SKM-1 treated with dmso at 0.1 percent for 144 hours (cell line): ENCODE data around the gene APOA5.

ENCODE experiments used
- DNase-seq: peaks from one replicate; lab custom pipeline; 2025; ENCODE audit not compliant: unreplicated experiment; lab: John Stamatoyannopoulos, UW

Gene APOA5

DNA sequence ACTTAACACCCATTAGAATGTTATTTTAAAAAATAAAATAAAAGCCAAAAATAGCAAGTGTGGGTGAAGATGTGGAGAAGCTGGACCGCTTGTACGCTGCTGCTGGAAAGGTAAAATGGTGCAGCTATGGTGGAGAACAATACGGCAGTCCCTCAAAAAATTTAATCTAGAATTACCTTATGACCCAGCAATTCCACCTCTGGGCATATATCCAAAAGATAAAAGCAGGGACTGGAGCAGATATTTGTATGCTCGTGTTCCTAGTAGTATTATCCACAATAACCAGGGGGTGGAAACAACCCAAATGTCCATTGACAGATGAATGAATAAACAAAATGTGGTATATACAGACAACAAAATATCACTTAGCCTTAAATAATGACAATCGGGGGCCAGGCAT, 6.1 kb upstream of the APOA5 start:
- no peak for DNase-seq

DNA sequence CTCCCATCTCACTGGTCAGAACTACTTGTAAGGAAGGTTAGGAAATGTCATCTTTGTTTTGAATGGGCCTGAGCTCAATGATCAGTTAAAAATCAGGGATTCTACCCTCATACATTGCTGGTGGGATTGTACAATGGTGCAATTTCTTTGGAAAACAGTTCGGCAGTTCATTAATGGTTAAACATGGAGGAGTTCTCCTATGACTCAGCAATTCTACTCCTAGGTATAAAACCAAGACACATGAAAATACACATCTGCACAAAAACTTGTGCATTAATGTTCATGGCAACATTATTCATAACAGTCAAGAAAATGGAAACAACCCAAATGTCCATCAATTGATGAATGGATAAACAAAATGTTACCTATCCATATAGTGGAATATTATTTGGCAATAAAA, 4.9 kb upstream of the APOA5 start:
- DNase-seq, result no peak

DNA sequence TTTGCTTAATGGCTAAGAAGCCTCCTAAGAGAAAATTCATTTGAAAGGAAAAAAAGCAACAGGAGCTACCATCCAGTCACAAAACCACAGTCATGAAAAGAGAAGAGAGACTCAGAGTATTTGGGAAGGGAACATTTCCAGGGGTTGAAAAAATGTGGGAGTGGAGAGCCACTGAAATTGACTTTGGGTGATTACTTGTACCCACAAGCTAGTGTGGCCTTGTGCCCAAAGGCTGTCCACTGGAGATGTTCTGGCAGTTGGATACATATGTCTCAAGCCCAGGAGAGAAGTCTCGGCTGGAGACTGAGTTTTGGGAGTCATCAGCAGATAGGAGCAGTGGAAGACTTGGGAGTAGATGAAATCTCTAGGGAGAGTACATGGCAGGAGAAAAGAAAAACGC, 3.2 kb upstream of the APOA5 start:
- DNase-seq, result no peak

DNA sequence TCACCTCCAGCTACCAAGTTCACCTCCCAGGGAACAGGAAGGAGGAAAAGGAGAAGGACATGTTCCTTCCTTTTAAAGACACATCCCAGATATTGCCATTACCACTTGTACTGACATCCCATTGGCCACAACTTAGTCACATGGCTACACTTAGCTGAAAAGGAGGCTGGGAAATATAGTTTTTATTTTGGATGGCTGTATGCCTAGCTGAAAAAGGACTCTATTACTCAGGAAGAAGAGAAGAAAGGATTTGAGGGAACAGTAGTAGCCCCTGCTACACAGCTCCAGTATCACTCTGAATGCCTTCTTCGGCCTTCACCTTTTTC, 2.1 kb upstream of the APOA5 start:
- DNase-seq, result no peak

DNA sequence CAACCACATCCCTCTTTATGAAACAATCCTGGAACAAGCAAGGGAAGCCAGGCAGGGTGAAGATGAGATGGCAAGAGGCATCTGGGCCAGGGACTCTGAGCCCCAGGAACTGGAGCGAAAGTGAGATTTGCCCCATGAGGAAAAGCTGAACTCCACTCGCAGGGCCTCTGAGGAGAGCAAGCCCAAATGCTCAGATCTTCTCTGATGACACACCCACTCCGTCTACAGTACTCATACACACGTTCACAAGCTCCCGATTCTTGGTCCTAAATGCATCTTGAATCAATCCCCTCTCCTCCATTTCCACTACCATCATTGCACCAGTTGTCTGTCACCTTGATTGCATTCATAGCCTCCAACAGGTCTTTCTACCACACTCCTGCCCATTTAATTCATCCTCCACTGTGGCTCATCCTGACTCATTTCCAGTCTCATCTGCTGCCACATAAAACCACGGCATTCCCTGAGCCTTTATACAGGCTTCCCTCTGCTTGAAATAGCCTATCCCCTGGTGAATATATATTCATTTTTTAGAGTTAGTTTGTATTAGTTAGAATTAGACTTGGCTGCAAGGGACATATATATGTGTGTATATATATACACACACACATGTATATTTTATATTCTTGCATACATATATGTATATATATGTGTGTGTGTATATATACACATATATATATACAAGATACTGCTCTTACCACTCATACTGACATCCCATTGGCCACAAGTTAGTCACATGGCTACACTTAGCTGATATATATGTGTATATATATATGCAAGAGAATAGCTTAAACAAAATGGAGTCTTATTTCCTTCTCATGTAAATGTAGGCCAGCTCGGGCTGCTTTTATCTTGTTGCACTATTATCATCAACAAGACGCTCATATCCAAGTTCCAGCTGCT, 1.4 kb upstream of the APOA5 start:
- no peak for DNase-seq

DNA sequence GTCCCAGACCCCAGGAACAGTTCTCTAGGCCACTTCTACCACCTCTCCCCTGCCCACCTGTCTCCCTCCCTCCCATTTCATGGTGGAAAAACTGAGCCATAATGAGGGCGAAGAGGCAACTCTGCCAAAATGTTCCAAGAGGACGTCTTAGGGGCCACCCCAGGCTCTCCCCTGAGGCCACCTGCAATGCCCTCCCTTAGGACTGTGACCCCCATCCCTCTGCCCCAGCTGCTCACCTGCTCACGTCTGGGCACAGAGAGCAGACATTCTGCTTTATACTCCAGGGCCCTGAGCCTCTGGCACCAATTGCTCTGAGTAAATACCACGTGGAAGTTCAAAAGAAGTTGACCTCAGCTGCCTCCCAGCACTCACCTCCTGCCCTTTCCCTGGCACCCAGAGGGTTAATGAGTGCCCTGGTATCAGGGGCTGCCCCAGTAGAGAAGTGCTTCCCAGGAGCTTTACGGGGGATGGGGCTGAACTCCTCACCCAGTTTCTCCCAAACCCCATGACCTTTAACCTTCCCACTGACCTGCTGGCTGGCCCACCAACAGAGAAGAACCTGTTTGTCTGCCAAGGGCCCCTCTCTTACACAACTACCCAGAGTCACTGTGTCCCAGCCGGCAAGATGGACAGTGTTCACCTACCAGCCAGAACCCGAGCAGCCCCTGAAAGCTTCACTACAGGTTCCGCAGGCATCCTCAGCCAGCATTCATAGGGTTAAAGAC, 627 bp upstream of the APOA5 start:
- DNase-seq, result no peak

DNA sequence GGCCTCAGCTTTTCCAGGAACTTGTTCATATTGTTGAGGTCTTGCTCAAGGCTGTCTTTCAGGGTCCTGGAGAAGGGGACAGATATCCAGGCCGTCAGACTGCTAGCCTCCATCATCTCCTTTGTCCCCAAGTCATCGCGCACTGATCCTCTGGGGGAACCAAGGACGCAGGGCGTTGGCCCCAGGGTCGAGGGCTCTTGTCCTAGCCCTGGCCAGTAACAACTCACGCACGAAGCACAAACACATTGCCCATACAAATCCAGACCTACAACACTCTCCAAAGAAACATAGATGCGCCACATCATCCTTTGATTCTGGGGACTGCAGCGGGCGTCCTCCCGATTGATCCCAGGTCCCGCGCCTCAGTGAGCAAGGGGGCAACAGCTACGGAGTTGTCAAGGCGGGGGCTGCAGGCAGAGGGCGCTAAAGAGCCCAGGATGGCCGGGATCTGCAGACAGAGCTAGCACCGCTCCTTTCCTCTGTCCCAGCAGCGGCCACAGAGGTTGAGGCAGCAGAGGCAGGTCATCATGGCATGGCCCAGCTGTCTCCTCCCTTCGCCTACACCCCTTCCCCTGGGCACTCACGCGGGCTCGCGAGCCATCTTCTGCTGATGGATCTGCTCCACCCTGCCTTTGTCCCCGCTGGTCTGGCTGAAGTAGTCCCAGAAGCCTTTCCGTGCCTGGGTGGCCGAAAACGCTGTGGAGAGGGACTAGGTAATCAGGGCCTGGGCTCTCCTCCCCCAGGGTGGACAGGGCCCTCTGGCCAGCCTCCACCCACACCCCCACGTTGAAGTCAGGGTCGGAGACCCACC, 472 bp downstream of the APOA5 start:
- DNase-seq, result peak; percentile 50

DNA sequence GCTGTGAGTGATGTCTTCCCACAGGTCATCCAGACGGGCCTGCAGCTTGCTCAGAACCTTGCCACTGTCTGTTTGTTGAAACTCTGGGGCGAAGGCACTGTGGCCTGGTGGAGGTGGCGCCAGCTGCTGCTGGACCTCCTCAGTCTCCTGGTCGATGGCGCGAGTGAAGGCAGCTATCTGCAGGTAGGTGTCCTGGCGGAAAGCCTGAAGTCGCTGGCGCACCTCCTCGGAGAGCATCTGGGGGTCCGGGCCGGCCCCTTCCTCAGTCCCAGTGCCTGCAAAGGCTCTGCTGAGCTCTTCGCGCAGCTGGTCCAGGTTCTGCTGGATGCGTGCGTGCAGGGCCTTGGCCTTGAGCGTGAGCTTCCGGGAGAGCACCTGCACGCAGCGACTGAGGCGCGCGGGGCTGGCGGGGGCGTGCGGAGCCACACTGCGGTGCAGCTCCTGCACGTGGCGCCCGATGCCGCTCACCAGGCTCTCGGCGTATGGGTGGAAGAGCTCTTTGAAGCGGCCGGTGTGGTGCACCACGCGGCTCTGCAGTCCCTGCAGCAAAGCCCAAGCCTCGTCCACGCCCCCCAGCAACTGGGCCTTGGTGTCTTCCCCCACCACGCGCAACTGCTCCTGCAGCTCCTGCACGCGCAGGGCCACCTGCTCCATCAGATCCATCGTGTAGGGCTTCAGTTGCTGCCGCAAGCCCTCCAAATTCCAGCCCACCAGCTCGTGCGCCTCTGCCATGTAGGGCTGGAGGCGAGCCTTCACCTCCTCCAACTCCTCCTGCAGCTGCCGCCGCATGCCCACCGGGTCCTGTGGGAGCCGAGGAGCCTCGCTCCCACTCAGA, 1.3 kb downstream of the APOA5 start:
- DNase-seq, result no peak

DNA sequence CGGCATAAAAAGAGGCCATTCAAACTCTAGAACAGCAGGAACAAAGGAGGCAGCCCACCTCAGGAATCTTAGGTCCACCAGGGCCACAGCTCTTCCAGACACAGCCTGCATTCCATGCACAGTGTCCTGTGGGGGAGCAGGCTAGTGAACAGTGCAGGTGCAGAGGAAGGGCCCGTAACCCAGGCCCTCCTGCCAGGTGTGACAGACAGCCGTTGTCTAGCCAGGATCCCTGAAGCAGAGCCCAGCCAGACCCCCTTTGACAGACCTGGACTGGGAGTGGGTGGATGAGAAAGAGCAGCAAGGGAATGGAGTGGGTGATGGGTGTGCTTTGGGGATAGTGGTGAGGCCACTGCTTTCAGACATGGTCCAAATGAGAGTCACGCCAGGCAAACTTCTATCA, 2.7 kb downstream of the APOA5 start:
- DNase-seq, result no peak

DNA sequence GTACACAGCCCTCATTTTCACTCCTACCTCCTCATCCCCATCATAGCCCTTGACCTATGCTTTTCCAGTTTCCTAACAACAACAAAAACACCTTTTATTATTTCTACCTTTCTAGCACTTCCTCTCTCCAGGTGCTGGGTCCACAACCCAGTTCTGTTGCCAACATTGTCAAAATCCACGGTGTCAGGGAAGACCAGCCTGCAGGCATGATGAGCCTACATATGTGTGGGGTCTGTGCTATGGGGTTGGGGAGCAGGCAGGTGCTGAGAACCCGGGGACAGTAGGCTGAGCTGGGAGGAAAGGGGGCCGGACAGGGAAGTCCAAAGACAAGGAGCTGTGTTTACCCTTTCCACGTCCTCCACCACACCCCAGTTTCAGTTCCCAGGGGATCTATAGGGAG, 3.1 kb downstream of the APOA5 start:
- DNase-seq, result no peak

DNA sequence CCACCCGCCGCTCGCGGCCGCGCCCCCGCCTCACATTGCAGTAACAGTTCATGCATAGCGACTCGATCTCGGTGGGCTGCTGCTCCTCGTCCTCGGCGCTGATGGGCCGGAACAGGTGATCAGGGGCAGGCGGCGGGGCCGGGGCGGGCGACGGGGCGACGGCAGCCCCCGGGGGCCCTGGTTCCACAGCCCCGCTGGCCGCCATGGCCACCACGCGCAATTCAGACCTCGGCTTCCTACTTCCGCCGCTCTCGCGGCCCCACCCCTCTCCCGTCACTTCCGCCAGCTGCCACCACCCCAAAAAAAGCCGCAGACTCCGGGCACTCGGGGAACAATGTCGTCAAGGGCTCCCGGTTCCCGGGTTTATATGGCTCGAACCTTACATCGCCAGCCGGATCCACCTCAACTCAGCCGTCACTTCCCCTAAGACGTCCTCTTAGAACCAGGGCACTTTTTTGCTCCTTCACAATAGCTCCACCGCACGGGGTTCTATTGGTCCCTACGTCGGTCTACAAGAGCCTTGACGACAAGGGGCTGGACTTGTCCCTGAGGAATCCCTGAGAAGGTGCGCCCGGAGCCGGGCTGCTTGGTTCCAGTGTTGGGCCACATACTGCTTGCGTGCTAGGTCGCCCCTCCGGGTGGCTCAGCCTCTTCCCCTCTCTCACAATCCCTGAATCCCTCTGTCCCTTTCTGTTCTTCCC, 3.7 kb downstream of the APOA5 start, which contains the start of gene ZPR1:
Gene ZPR1 (minus strand): TSS at position 238 of the 701 bp plus-strand sequence. CDS start 33 bp downstream, at position 205.
- peak; percentile 66 for DNase-seq

DNA sequence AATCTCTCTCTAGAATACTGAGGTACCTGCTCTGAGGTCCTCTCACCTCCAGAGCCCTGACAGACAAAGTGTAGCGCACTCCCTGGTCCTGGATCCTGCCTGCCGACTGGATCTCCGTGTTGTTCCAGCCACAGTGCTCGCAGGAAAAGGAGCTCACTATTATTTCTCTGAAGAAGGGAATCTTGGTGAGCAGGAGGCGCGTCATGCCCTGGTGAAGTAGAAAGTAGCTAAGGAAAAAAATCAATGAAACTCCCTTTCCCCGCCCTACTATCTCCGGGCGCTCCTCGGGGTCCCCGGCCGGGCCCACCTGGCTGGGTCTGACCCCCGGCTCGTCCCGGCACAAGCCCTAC, 4.3 kb downstream of the APOA5 start:
- no peak for DNase-seq

DNA sequence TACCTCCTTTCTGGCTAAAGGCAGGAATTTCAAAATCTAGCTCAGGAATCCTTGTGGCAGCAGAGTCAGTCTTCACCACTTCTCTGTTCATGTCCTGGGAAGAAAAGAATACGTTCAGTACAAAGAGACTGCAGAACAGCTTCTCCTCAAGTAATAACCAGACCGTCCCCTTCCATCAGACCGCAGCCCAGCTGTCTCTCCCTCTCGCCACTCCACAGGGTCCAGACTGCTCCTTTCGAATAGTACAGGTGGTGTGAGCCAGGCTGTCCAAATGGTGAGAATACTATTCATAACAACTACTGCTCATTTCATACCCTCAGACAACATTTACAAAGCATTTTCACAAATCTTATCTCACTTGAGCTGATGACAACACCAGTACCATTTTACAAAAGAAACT, 4.7 kb downstream of the APOA5 start:
- no peak for DNase-seq

DNA sequence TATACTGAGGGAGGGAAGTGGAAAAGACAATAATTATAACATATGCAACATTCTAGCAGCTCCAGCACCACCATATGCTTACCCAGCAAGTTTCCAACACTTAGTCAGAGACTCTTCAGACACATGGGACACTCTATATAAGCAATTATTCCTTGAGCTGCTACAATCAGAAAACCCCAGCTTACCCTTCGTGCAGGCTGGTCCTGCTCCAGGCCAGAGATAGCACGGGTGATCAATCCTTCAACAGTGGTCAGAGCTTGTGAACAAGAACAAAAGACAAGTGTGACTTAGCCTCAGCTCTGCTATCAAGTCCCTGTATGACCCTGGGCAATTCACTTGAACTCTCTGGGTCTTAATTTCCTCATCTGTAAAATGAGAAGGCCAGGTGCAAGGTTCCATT, 5.4 kb downstream of the APOA5 start:
- DNase-seq, result no peak

DNA sequence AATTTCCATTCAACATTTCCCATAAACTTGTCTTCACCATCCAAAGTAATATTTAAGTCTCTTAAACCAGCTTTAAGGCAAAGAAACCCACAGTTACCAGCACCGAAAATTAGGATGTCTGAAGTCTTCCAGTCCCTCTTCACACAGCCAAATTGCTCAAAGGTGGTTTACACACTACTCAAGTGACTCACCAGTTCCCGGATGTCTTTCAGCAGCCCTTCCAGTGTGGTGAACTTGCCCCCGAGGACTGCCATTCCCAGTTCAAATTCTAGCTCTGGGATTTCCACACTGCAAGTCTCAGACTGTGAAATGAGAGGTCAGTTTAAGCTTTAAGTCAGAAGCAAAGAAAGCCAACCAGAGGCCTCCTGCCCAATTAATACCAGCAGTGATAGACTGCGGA, 9.0 kb downstream of the APOA5 start:
- DNase-seq, result no peak

DNA sequence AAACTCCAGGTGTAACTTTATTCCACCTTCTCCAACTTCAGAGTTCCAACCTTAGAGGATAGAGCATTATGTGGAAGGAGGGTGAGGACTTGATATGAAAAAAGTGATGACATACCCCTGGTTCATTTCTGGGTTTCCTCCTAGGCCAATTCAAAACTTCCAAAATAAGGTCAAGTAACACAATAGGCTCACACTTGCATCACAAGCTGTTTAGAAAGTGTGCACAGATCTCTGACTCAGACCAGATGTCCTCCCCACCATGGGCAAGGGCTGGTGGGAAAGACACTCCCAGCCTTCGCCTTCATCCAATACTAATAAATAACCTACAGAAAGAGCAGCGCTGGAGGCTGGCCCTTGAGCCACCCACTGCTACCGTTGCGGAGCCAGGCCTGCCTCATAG, 13.1 kb downstream of the APOA5 start:
- DNase-seq, result no peak

DNA sequence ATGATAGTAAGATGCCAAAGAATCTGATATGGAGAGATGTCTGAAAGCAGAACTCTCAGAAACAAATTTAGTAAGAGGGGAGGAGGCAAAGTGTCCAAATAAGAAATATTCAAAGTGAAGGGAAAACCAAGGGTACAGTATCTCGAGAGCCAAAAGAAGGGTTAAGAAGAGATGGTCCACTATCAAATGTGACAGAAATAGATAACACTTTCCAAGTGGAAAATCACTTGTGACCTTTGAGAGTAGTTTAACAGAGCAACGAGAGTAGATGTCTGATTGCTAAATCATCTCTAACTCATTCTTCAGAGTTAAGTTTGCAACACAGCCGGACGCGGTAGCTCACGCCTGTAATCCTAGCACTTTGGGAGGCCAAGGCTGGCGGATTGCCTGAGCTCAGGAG, 14.6 kb downstream of the APOA5 start:
- DNase-seq, result no peak

DNA sequence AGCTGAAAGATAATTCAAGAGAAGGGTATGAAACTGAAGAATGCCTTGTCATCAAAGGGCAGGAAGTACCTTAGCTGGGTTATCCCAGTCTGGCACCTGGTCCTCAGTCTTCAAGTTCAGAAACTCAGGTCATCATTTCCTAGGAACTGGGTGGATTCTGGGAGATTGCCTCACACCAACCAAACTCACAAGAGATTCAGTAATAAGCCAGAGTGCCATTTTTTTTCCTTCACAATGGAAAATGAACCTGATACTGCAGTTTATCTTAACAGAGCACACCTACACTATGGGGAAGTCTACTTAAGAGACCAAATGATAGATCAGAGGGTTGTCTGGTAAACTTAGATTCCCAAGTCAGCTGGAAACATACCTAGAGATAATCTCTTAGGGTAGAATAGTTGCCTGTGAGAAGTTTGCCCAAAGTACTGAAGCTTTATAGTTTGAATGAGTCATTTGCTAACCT, 15.1 kb downstream of the APOA5 start:
- no peak for DNase-seq

DNA sequence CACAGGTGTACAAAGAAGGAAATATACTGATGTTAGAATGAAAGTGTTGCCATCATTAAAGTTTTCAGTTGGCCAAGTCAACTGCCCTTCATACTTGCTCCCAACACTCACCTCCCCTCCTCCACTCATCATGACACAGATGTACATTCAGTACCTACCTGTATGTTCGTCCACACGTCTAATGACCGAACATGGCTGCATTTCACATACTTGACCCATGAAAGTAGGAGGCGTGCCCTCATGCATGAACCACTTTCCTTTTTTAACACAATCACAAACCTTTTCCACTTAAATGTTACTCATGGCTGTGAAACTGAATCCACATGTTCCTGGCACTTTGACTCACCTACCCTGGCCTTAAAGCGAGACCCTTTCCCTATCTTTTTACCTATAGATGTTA, 15.7 kb downstream of the APOA5 start:
- no peak for DNase-seq

DNA sequence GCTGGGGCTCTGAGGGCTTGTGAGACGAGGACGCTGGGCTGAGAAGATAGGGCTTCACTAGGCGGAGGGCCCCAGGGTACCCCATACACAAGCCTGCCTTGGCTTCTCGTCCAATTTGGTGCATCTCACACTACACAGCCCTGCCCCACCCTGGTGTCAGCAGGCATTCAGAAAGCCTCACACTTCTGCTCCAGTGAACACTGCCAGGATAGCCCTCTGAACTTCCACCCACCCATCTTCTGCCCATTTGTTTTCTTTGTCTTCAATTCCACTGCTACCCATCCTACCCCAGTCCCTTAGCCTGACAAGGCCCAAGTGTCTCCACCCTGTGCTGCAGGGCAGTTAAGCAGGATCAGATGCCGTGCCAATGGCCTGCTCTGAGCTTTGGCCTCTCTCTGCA, 17.0 kb downstream of the APOA5 start:
- no peak for DNase-seq
